HG02588 (cell line): ENCODE results near the gene PCTP.

Source experiments
- ATAC-seq: cut with Tn5 transposase; IDR thresholded peaks from one replicate; pipeline ENCODE4 v1.9.1; 2021; ENCODE audit warnings: mild to moderate bottlenecking, moderate library complexity; ENCODE audit not compliant: unreplicated experiment

Gene PCTP

GRCh38 chr17:55751720-55752250, 934 bp downstream of the PCTP start:
- no peak for ATAC-seq

GRCh38 chr17:55756689-55757088, 5.8 kb downstream of the PCTP start:
- no peak for ATAC-seq

GRCh38 chr17:55757659-55758058, 6.8 kb downstream of the PCTP start:
- peak; percentile 56 for ATAC-seq

- ATAC-seq: no peak
Measured at GRCh38 chr17:55758171-55758570, 7.3 kb downstream of the PCTP start.

GRCh38 chr17:55760643-55761355, 9.9 kb downstream of the PCTP start:
- no peak for ATAC-seq

GRCh38 chr17:55762086-55762858, 11.4 kb downstream of the PCTP start:
- no peak for ATAC-seq

- ATAC-seq: no peak
Measured at GRCh38 chr17:55763856-55764255, 13.0 kb downstream of the PCTP start.

GRCh38 chr17:55764610-55765009, 13.8 kb downstream of the PCTP start:
- no peak for ATAC-seq

GRCh38 chr17:55765472-55765871, 14.6 kb downstream of the PCTP start:
- ATAC-seq: no peak

- ATAC-seq: no peak
Measured at GRCh38 chr17:55768936-55769624, 18.2 kb downstream of the PCTP start.

- ATAC-seq: no peak
Measured at GRCh38 chr17:55769625-55770000, 18.8 kb downstream of the PCTP start.

- no peak for ATAC-seq
Measured at GRCh38 chr17:55770196-55770870, 19.5 kb downstream of the PCTP start.

GRCh38 chr17:55772086-55772485, 21.2 kb downstream of the PCTP start:
- no peak for ATAC-seq

- ATAC-seq: no peak
Measured at GRCh38 chr17:55773671-55774070, 22.8 kb downstream of the PCTP start.

- no peak for ATAC-seq
Measured at GRCh38 chr17:55774846-55775271, 24.0 kb downstream of the PCTP start.

GRCh38 chr17:55776271-55776670, 25.4 kb downstream of the PCTP start:
- ATAC-seq: no peak

- ATAC-seq: no peak
Measured at GRCh38 chr17:55777471-55777971, 26.7 kb downstream of the PCTP start.

GRCh38 chr17:55778389-55779118, 27.7 kb downstream of the PCTP start:
- ATAC-seq: no peak

GRCh38 chr17:55783684-55784245, 32.9 kb downstream of the PCTP start:
- no peak for ATAC-seq

- ATAC-seq: no peak
Measured at GRCh38 chr17:55784666-55785065, 33.8 kb downstream of the PCTP start.
